ENCODE data around the gene TMEM208.
A peak's percentile ranks its signal among the peaks of the same experiment; 100 is the strongest.

TMEM208 gene

GRCh38 chr16:67191995-67192681 lies 34.8 kb upstream of the TMEM208 start, which contains the start of gene E2F4:
E2F4 (plus strand) TSS chr16:67192155; CDS start chr16:67192228, 73 bp downstream.
- no peak for TF ChIP-seq CTCF (IDR thresholded peaks at IDR 0.05; ENCODE audit: borderline replicate concordance, insufficient read depth, low read depth, low read length)

GRCh38 chr16:67192781-67193361 lies 34.1 kb upstream of the TMEM208 start:
- TF ChIP-seq CTCF (IDR thresholded peaks at IDR 0.05; ENCODE audit: borderline replicate concordance, insufficient read depth, low read depth, low read length), result no peak

More at GRCh38 chr16:67191995-67192681, 34.8 kb upstream of the TMEM208 start, which contains the start of gene E2F4:
- H3K4me3 ChIP-seq (ENCODE audit: low read depth, low read length), result peak within 1 kb of the TSS; percentile 82

GRCh38 chr16:67193536-67193935 lies 33.4 kb upstream of the TMEM208 start:
- no peak for TF ChIP-seq CTCF (IDR thresholded peaks at IDR 0.05; ENCODE audit: borderline replicate concordance, insufficient read depth, low read depth, low read length)
- H3K4me3 ChIP-seq (ENCODE audit: low read depth, low read length), result peak overlapping the region; percentile 82

More at GRCh38 chr16:67192781-67193361, 34.1 kb upstream of the TMEM208 start:
- peak overlapping the region; percentile 82 for H3K4me3 ChIP-seq (ENCODE audit: low read depth, low read length)

GRCh38 chr16:67194260-67194659 lies 32.7 kb upstream of the TMEM208 start:
- no peak for TF ChIP-seq CTCF (IDR thresholded peaks at IDR 0.05; ENCODE audit: borderline replicate concordance, insufficient read depth, low read depth, low read length)
- H3K4me3 ChIP-seq (ENCODE audit: low read depth, low read length), result no peak overlapping the region

GRCh38 chr16:67195676-67196075 lies 31.3 kb upstream of the TMEM208 start:
- H3K4me3 ChIP-seq (ENCODE audit: low read depth, low read length), result no peak overlapping the region
- TF ChIP-seq CTCF (IDR thresholded peaks at IDR 0.05; ENCODE audit: borderline replicate concordance, insufficient read depth, low read depth, low read length), result no peak

GRCh38 chr16:67196881-67197280 lies 30.0 kb upstream of the TMEM208 start:
- H3K4me3 ChIP-seq (ENCODE audit: low read depth, low read length), result no peak overlapping the region
- no peak for TF ChIP-seq CTCF (IDR thresholded peaks at IDR 0.05; ENCODE audit: borderline replicate concordance, insufficient read depth, low read depth, low read length)

- no peak for TF ChIP-seq CTCF (IDR thresholded peaks at IDR 0.05; ENCODE audit: borderline replicate concordance, insufficient read depth, low read depth, low read length)
- no peak overlapping the region for H3K4me3 ChIP-seq (ENCODE audit: low read depth, low read length)
These were observed 29.2 kb upstream of the TMEM208 start for GRCh38 chr16:67197704-67198103.
